Hepatic stellate cell (primary cell): Measurements from ENCODE around the gene MEFV.
A peak's percentile ranks its signal among the peaks of the same experiment; 100 is the strongest.

Experiments used
- DNase-seq: peaks from one replicate; pipeline ENCODE4 v3.0.0; 2011; ENCODE audit warnings: low spot score

MEFV gene

DNA sequence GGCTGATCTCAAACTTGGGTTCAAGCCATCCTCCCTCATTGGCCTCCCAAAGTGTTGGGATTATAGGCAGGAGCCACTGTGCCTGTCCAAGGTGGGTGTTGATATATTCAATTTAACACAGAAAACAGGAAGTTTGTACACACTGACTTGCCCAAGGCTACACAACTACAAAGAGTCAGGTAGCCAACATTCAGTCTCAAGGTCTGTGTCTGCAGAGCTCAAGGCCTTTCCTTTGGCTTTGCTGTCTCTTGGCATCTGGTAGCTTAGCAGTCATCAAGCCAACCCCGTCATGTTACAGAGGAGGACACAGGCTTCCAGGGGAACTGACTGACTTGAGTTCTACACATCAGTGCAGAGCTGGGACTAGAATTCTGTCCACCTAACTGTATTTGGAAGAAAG, 11.9 kb upstream of the MEFV start:
- no peak for DNase-seq

DNA sequence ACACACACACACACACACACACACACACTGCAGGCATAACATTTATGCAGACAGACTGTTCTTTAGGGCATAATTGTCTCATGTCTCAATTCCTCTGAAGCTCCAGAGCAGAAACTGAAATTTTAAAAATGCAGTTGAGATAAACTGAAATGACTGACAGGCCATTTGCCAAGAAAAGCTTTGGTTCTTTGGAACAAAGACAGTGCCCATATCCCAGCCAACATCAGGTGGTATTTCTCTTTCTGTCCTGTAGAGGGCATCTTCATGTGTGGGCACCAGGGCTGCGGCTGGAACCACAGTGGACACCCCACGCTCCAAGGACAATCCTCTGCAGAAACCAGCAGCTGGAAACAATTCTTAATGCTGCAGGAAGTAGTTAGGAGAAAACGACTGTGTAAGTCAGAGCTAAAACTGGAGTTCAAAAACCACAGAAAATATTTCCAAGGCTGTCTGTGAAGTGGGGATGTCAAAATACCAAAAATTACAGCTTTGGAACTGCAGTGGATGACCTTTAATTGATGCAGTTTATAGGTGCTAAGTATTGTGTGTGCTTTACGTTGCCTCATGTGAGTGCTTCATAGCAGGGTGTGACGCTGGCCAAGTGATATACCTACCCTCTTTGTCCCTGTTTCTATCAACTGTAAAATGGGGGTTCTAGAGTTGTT, 10.6 kb upstream of the MEFV start:
- DNase-seq = peak; percentile 43

DNA sequence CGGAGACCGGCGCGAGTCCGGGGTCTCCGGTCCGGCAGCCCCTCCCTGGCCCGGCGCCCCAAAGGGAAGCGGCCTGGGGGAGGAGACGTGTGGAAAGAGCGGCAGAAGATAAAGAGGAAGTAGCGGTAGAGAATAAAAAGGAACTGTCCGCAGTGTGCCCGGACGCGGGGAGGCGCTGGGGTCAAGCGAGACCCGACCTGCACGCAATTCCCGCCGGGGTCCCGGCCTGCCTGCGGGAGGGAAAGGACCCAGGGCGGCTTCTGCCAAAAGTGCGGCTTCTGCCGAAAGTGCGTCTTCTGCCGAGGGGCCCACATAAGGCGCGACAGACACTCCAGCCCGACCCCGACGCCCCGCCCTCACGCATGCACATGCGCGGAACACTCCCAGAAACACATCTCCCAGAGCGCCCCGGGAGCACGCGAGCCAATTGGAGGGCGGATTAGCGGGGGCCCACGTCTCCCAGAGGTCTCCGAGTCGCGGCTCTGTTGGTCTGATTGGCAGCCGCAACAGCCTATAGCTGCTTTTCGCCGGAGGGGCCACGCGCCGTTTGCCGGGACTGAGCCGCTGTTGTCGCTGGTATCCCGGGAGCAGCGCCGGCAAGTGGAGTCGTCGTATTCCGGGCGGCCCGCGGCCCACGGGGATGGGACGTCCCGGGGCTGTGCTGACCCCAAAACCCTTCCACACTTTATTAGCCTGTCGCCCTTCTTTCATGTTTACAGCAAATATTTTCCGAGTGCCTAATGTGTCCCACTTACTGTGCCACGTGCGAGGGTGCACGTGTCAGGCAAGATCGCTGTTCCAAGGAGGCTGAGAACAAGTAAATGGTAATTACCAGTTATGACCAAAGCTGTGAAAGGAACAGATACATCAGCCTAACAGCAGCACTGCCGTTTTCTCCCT, 8.0 kb upstream of the MEFV start:
- DNase-seq = peak; percentile 99

DNA sequence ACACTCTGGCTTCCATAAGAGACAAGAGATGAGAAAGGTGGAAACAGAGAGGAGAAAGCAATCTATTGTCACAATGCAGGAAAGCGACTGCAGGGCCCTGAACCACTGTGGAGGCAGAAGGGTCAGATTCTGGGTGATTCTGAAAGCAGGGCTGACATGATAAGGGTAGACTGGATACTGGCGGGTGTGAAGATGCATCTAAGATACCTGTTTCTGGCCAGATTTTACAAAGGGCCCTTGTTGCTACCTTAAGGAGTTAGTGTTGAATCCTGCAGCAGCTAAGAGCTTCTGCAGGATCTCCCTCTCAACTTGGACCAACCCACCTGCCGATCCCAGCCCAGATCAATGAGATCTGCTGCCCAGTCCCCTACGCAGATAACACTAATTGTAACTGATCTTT, 6.1 kb upstream of the MEFV start:
- no peak for DNase-seq

DNA sequence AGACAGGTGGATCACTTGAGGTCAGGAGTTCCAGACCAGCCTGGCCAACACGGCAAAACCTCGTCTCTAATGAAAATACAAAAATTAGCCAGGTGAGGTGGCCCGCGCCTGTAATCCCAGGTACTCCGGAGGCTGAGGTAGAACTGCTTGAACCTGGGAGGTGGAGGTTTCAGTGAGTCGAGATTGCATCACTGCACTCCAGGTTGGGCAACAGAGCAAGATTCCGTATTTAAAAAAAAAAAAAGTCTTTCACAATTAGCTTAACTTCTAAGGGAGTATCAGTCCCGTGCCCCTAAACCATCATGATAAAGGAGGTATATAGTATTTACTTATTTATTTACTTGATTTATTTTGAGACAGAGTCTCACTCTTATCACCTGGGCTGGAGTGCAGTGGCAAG, 3.4 kb upstream of the MEFV start:
- DNase-seq = no peak

DNA sequence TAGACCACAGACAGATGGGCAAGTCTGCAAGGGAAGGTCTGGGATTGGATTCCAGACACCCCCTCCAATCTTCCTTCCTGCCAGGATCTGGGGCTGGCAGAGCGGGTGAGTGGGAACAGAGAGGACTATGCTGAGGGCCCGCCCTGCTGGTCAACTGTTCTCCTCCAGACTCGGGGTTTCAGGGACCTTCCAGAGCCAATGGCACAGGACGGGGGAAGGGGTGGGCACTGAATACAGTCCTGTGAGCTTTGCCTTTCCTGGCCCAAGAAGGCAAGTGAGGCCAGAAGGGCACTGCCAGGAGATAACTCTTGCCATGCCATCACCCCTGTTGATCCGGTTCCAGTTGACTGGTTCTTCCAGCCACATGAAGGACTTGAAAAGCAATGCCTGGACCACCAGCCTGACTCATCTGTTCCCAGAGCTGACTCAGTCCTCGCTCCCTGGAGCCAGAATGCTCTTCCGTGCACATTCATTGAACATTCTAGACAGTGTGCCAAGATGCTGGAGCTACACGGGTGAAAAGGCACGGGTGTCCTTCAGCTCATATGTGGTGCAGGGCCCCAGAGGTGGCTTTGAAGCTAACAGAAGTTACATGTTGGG, 533 bp upstream of the MEFV start:
- no peak for DNase-seq

DNA sequence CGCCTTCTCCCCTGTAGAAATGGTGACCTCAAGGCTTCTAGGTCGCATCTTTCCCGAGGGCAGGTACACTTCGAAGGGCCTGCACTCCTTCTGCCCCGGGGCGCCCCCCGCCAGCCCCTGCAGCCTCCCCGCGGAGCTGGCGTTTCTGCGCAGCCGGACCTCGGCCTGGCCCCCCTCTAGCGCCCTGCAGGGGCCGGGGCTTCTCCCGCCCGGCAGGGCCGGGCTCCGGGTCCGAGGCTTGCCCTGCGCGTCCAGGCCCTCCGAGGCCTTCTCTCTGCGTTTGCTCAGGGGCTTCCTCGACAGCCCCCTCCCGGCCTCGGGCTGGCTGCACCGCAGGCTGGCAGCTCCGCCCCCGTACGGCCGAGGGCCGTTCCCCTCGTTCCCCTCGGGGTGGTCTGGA, 2.1 kb downstream of the MEFV start:
- DNase-seq = no peak

DNA sequence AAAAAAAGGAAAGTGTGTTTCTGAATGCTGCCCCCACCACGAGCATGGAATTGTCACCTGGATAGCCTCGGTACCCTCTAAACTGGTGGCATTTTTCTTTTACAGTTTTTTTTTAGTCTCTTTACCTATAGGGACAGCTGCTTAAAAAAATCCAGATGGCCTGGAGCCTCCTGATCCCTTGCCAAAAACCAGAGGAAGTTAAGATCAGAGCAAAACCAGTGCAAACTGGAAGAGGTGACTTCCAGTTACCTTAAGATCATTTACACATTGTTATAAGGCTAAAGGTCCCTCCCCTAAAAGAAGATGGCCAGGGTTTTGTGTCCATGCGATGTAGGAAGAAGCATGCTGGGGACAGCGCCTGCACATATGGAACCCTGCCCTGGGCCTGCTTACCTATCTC, 3.5 kb downstream of the MEFV start:
- DNase-seq = no peak

DNA sequence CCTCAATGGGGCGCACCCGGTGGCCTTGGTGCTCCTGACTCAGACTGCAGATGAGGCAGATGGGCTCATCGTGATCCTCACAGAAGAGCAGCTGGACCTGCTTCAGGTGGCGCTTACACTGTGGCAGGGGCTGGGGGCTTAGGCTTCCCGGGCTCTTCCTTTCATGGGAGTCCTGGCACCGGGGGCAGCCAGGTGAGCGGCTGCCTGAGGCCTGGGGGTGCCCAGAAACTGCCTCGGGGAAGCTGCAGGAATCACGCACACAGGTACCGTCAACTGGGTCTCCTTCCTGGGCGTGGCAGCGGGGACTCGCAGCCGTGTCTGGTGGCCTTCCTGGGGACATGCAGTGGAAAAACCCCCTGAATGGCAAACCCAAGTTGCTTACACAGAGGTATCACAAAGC, 7.0 kb downstream of the MEFV start:
- no peak for DNase-seq

DNA sequence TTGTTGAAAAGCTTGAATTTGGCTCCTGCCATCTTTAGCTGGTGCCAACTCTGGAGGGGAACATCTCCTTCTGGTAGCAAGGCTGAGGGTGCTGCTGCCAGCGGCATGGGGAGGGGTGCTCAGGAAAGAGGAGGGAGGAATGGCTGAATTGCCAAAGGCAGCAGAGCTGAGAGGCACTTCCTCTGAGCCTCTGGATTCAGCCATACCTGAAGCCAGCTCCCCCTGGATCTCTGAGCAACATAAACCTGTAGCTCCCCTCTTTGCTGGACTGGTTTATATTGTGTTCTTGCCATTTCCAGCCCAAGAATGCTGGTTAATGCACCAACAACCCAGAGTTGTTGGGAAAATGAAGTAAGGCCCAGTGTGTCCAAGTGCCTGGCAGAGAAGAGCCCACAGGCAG, 7.4 kb downstream of the MEFV start:
- DNase-seq = no peak

DNA sequence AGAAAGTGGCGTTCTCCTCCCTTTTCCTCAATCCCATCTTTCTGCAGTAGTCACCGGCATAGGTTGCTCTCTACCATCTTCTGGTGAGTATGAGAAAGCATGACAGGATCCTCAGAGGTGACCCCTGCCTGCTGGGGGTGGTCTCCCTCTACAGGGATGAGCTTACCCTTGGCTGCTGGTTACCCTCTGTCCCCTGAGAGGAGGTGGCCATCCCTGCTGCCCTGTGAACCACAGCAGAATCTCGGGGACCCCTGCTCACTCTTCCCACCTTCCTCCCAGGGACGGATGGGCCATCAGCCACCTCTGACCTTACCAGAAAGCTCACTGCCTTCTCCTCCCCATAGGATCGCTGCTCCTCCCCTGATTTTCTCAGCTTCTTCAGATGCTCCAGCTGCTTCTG, 7.8 kb downstream of the MEFV start:
- DNase-seq = no peak

DNA sequence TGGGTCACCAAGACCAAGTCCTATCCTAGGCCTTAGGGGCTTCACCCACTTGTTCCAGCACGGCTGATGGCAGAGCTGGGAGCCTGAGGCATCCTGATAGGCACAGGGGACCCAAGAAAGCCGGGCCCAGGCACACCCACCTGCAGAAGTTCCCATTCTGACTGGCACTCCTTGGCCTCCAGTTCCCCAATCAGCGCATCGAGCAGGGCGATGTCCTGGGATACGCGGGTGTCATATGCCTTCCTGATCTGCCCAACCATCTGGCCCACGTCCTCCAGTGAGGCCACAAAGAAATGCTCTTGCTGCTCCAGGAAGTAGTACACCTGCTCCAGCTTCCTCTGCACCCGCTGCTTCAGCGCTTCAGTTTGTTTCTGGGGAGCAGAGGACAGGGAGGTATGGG, 9.6 kb downstream of the MEFV start:
- no peak for DNase-seq

DNA sequence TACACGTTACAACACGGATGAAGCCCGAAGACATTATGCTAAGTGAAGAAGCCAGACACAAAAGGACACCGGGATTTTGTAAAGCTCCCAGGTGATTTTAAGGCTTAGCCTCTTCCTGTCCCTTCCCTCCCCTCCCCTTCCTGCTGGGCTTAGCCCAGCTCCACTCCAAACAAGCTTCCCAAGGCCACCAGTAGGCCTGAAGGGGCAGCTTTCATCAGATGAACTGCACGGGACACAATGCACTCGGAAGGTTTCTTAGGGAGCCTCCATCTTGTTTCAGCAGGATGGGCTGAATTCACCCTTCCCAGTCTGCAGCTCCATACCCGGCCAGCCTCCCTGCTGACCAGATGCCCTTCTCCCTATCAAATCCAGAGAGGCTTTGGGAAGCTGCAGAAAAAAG, 10.4 kb downstream of the MEFV start:
- DNase-seq = no peak

DNA sequence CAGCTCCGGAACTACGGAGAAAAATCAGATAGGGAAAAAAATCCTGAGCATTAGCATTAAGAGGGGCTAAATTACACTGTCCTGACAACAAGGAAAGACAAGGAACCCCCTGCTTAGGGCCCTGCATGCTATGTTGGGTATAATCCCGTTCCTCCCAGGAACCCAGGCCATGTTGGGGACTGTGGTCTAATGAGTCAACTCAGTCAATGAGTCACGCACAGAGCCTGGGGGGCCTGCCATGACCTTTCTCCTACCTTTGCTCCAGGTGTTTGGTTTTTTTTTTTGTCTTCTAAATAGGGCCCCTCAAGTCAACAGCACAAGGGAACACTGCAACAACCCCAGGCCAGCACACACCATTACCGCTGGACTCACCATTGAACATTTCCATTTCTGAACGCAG, 12.6 kb downstream of the MEFV start:
- no peak for DNase-seq

DNA sequence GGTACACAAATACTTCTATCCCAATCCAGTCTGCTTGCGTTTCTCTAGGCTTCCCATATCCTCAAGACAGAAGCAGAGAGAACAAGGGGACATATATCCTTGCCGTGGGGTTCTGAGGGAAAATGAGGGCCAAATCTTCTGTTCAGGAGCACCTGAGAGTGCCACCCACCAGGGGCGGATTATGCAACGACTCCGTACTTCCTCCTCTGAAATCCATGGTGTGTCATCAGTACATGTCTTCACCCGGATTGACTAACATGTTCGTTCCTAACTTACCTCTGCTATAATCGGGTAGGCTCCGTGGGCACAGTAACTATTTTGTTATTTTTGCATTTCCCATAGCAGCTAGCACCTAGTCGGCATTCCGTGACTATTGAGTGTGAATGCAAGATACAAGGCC, 13.7 kb downstream of the MEFV start:
- DNase-seq = no peak

DNA sequence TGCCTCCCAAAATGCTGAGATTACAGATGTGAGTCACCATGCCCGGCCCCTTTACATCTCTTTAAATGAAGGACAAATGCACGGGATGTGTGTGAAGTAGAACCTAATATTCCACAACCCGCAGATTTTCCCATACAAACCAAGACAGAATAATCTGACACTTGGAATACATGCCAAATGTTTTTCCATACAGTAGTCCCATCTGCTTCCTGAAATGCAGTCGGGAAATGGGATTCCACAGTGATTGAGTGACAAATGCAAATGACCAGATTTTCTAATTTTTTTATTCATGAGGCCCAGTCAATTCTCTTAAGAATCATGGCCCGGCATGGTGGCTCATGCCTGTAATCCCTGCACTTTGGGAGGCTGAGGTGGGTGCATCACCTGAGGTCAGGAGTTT, 14.7 kb downstream of the MEFV start:
- no peak for DNase-seq

DNA sequence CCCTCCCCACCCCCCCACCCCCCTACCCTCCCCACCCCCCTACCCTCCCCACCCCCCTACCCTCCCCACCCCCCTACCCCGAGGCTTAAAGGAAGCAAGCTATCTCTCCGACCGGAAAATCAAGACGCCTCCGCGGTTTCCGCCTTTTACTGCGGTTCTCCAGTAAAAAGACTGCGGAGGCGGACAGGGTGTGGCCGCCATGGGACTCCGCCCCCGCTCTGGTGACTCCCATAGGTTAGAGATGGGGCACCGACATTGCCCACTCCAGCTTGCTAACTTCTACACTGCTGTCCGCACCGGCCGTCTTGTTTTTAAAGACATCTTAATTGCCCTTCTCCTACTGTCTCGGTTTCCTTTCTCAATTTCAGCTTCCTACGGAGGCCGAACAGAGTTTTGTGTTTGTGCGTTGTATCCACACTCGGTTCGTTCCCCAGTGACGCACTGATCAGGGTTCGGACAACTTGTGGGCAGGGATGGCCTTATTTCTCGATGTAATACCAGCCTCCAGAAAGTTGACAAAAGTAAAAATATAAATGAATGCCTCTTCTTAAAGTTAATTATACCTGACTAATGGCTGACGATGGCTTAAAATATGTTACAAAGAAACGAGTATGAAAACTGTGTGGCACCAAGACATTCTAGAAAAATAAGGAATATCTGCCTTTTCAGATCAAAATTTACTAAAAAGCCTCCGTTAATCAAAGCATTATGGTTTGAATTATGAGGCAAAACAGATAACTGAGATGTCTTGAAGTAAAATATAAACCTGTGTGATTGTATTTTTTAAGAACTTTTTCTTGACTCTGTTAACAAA, 20.4 kb downstream of the MEFV start:
- no peak for DNase-seq

DNA sequence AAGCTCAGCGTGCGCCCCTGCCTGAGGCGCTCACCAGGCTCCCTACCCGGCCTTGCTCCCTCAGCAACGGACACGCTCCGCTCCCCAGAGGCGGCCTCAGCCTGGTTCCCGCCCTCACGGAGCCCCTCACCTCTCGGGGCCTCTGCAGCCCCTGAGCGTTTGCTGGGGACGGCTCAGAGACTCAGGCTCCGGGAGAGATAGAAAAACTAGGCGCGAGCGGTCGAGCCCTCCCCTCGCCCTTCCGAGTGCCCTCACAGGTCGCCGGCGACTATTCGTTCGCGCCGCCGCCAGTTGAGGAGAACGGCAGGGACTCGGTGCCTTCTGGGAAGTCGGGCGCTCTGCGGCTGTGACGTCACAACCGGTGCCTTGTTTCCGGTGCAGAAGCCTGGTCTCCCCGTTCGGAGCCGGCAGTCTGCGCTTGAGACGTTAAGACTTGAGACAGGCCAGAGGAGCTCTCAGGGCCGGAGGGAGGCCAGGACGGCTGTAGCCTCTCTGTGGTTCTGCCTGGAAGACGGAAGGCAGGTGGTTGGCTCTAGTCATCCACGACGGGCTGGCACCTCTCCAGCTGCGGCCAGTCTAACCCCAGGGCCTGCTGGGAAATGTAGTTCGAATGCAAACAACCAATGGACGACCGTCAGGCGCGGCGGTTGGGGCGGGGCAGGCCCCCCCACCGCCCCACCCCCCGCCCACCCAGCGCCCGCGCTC, 21.4 kb downstream of the MEFV start, which contains the start of gene ZNF200:
Gene ZNF200, minus strand, starts transcription at position 302 of the 705 bp plus-strand sequence. CDS start 1,403 bp downstream, outside the sequence.
- DNase-seq = peak; percentile 96

DNA sequence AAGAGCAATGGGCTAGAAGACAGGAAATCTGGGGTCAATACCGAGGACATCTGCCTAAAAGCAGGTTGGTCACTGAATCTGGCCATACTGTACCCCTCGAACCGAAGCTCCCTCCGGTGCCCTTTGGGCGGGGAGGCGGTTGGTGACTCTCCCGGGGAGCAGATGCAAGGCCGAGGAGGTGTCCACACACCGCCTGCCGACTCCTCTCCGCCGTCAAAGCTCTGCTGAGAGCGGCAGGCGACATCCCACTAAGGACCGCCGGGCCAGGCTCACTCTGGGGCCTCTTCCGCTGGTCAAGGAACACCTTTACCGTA, 21.9 kb downstream of the MEFV start:
- no peak for DNase-seq

DNA sequence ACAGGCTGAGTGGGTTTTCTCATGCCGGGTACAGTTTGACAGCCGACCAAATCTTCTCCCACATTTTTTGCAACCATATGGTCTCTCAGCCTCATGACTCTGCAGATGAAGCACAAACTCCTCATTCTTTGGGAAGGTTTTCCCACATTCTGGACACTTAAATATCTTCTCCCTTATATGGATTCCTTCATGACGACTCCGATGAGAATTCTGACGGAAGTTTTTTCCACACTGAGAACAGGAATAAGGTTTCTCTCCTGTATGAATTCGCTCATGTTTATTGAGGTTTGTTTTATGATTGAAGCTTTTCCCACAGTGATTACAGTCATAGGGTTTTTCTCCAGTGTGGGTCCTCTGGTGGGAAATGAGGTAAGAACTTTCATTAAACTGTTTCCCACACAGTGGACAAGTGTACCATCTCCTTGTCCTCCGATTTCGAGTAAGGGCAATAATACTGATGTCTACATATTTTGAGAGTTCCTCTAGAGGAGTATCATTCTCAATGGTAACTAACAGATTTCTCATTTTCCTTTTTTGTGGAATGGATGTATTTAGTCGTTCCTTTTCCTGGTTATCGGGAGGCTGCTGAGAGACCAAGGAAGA, 32.4 kb downstream of the MEFV start:
- no peak for DNase-seq

DNA sequence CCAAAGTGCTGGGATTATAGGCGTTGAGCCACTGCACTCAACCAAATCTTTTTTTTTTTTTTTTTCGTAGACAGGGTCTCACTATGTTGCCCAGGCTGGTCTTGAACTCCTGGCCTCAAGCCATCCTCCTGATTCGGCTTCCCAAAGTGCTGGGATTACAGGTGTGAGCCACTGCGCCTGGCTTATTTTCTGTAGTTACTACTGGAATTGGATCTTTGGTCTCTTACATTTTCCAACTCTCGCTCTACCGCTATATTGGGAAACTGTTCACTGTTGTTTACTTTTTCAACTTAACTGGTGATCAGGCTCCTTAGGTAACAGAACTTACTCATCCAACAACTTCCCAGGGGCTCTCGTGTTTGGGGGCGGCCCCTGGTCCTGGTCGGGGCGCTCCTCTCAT, 35.6 kb downstream of the MEFV start:
- no peak for DNase-seq

DNA sequence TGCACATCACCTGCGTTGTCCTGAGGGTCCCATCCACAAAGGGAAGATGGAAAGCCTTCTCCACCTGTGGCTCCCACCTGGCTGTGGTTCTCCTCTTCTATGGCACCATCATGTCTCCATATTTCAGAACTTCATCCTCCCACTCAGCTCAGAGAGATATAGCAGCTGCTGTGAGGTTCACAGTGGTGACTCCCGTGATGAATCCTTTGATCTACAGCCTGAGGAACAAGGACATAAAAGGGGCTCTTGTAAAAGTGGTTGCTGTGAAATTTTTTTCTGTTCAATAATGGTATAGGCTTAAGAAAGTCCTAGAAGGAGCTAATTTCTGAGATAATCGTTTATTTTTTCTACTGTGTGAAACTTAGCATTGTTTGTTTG, 40.2 kb downstream of the MEFV start:
- no peak for DNase-seq
